Lower lobe of right lung (tissue), 2 donors: ENCODE measurements around the gene GNRH2. TPM values are rescaled to one million over a fixed set of nuclear protein-coding genes. Genes with fewer than 3 reads are reported as not detected.
"Not testable (repeated sequence)": the region's sequence is repeated elsewhere in the genome, so short reads cannot be mapped to it uniquely, and the experiment has no call there.

ENCODE experiments used
- ATAC-seq, 2 donors: fragments of 200-7000 bp; cut with Tn5 transposase; one replicate each; pipeline ENCODE4 v1.9.1; 2020 to 2022; ENCODE audit warnings: mild to moderate bottlenecking in 2 of 2, moderate library complexity in 2 of 2
- DNase-seq: peaks from one replicate; pipeline ENCODE4 v3.0.0-alpha.2; 2020
- H3K27ac ChIP-seq: fragments of 200-600 bp; one replicate; pipeline ENCODE4 v1.8.0; 2022
- H3K27me3 ChIP-seq: fragments of 200-600 bp; one replicate; pipeline ENCODE4 v1.8.0; 2022; ENCODE audit warnings: low read depth
- H3K36me3 ChIP-seq: fragments of 200-600 bp; one replicate; pipeline ENCODE4 v1.8.0; 2022; ENCODE audit warnings: mild to moderate bottlenecking
- H3K4me1 ChIP-seq: fragments of 200-600 bp; one replicate; pipeline ENCODE4 v1.8.0; 2022
- H3K4me3 ChIP-seq: fragments of 200-600 bp; one replicate; pipeline ENCODE4 v1.8.0; 2022; ENCODE audit warnings: mild to moderate bottlenecking
- H3K9me3 ChIP-seq: fragments of 200-600 bp; one replicate; pipeline ENCODE4 v1.8.0; 2022
- intact Hi-C: fragments of 100-400 bp; cut with DNase I; formaldehyde crosslinking; loops from one replicate; pipeline ENCODE4 v1.11.0; 2022
- total RNA-seq: library from RNA; stranded (reverse); fragmentation: NEBNext Ultra II Directional; extraction: Animal tissue kit (Norgen Biotek cat#: 25700); gene quantifications from one replicate; pipeline ENCODE4 v1.2.1, GENCODE V29; 2021
- TF ChIP-seq, protein P1 (sequence below): fragments of 200-600 bp; IDR thresholded peaks from one replicate; pipeline ENCODE4 v1.8.0; 2022; ENCODE audit warnings: antibody characterized with exemption, mild to moderate bottlenecking
- donor health status: DM: no; HTN: yes; CAD: no; lungs with severe emphysema.

The GNRH2 gene
- total RNA-seq, 1 donor from 2014 or later, result not detected

GRCh38 chr20:3047486-3048419 lies 4.3 kb downstream of the GNRH2 start:
- peaks cover 27% of the 10 kb centered on the region for H3K36me3 ChIP-seq
- H3K4me1 ChIP-seq, result peaks cover 15% of the 10 kb centered on the region
- DNase-seq (no peak), ATAC-seq (no peak)
- H3K27ac ChIP-seq, result no peak overlapping the region
- no peak overlapping the region for H3K4me3 ChIP-seq
- no peaks in the 10 kb centered on the region for H3K27me3 ChIP-seq
- TF ChIP-seq, protein P1, sequence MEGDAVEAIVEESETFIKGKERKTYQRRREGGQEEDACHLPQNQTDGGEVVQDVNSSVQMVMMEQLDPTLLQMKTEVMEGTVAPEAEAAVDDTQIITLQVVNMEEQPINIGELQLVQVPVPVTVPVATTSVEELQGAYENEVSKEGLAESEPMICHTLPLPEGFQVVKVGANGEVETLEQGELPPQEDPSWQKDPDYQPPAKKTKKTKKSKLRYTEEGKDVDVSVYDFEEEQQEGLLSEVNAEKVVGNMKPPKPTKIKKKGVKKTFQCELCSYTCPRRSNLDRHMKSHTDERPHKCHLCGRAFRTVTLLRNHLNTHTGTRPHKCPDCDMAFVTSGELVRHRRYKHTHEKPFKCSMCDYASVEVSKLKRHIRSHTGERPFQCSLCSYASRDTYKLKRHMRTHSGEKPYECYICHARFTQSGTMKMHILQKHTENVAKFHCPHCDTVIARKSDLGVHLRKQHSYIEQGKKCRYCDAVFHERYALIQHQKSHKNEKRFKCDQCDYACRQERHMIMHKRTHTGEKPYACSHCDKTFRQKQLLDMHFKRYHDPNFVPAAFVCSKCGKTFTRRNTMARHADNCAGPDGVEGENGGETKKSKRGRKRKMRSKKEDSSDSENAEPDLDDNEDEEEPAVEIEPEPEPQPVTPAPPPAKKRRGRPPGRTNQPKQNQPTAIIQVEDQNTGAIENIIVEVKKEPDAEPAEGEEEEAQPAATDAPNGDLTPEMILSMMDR, result no peak
- intact Hi-C loops, result no loop called here
- H3K9me3 ChIP-seq, result no peaks in the 10 kb centered on the region

DNA sequence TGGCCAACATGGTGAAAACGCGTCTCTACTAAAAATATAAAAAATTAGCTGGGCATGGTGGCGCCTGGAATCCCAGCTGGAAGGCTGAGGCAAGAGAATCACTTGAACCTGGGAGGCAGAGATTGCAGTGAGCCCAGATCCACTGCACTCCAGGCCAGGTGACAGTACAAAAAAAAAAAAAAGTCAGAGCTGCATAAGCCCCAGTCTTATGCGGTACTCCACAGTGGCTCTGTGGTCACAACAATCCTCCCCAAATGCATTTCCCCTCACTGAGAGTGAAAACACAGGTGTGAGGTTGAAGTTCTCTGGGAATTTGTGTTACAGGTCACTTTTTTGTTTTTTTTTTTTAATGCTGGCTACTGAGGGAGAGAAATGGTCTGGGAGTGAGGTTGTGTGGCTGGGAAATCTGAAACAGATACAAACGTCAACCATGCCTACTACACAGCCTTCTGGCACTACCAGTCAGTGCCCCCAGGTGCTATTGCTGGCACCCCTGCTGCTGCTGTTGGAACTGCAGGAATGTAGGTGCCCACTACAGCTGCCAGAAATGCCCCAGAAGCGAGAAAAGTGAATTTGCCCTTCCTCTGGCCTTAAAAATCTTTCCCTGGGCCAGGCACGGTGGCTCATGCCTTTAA lies 8.1 kb downstream of the GNRH2 start:
- intact Hi-C loops, result no loop called here

GRCh38 chr20:3059489-3059888 lies 16.1 kb downstream of the GNRH2 start:
- H3K36me3 ChIP-seq, result no peaks in the 10 kb centered on the region
- no peaks in the 10 kb centered on the region for H3K4me1 ChIP-seq
- no peaks in the 10 kb centered on the region for H3K9me3 ChIP-seq
- TF ChIP-seq, protein P1, result no peak
- DNase-seq (no peak), ATAC-seq (no peak)
- H3K27me3 ChIP-seq, result no peaks in the 10 kb centered on the region
- no peak overlapping the region for H3K4me3 ChIP-seq
- H3K27ac ChIP-seq, result no peak overlapping the region
- intact Hi-C loops, result no loop called here

More for the DNA sequence above, 8.1 kb downstream of the GNRH2 start:
- H3K4me1 ChIP-seq, result peaks cover 11% of the 10 kb centered on the region
- H3K4me3 ChIP-seq, result no peak overlapping the region
- no peaks in the 10 kb centered on the region for H3K9me3 ChIP-seq
- TF ChIP-seq, protein P1, result no peak
- ATAC-seq (no peak), DNase-seq (no peak)
- H3K36me3 ChIP-seq, result peaks cover 27% of the 10 kb centered on the region
- H3K27me3 ChIP-seq, result no peaks in the 10 kb centered on the region
- no peak overlapping the region for H3K27ac ChIP-seq

- H3K9me3 ChIP-seq, H3K27ac ChIP-seq, H3K36me3 ChIP-seq, intact Hi-C loops, ATAC-seq, H3K4me3 ChIP-seq, H3K4me1 ChIP-seq, DNase-seq, H3K27me3 ChIP-seq: not testable (repeated sequence)
Measured at GRCh38 chr20:3064119-3064518, 20.7 kb downstream of the GNRH2 start.

- TF ChIP-seq, protein P1, result no peak
- DNase-seq, result no peak
- H3K36me3 ChIP-seq, result no peaks in the 10 kb centered on the region
- H3K4me1 ChIP-seq, result peaks cover 9% of the 10 kb centered on the region
- peaks cover 15% of the 10 kb centered on the region for H3K27me3 ChIP-seq
- H3K9me3 ChIP-seq, result no peaks in the 10 kb centered on the region
- no peak overlapping the region for H3K4me3 ChIP-seq
- no peak for ATAC-seq
- H3K27ac ChIP-seq, result no peak overlapping the region
- intact Hi-C loops, result no loop called here
Measured at GRCh38 chr20:3067139-3068014, 24.0 kb downstream of the GNRH2 start.
